Measurements from ENCODE around the gene TNRC6A. TPM values are rescaled to one million over a fixed set of nuclear protein-coding genes. Genes with fewer than 3 reads are reported as not detected.
A peak's percentile ranks its signal among the peaks of the same experiment; 100 is the strongest.

The TNRC6A gene
- total and polyA plus RNA-seq, 2 of the 13 experiments (the other 11 are each of a cell fraction or from before 2014, with no cell fraction given): 30.9 to 43.6 TPM

GRCh38 chr16:24853169-24853824 is 123.8 kb downstream of the TNRC6A start:
- FAIRE-seq (no peak), DNase-seq (ENCODE audit: low spot score) (no peak), ATAC-seq (peak; percentile 16; the same call in 1 of the 3 replicates)
- peak overlapping the region in 1 of 3 experiments; percentile 2; a peak in 1 of 6 replicates for H3K4me3 ChIP-seq (replicated peaks in 1 of 3; ENCODE audit: insufficient read depth in 1 of 3, low read depth in 2 of 3, low read length in 3 of 3)
- H3K36me3 ChIP-seq (replicated peaks in 1 of 2; ENCODE audit: control insufficient read depth in 1 of 2, insufficient read depth in 2 of 2, low read length in 2 of 2): no peaks in the 10 kb centered on the region
- ChIA-PET POLR2A (no interaction called here), CTCF (ENCODE audit: low intra/inter-chr PET ratio, low total read pairs) (no interaction called here)
- no peak overlapping the region for H2AFZ ChIP-seq (ENCODE audit: low read length)
- intact Hi-C loops (cut with micrococcal nuclease; ENCODE audit: unreplicated experiment) (no loop called here), in situ Hi-C loops (cut with HindIII; ENCODE audit: extremely low pct_ligation_motif_present, low pct_unique_long_range_greater_than_20kb) (no loop called here)
- H3K4me1 ChIP-seq (ENCODE audit: insufficient read depth, low read length): peaks cover 14% of the 10 kb centered on the region
- H3K4me2 ChIP-seq (ENCODE audit: low read depth, low read length): peak overlapping the region; percentile 38
- no peak for TF ChIP-seq IKZF5 (CRISPR knock-in tag; IDR thresholded peaks at IDR 0.05)
- peak; percentile 99 for TF ChIP-seq ZKSCAN8 (CRISPR knock-in tag; IDR thresholded peaks at IDR 0.05; ENCODE audit: borderline replicate concordance)
- no peak for TF ChIP-seq ZNF652 (CRISPR knock-in tag; IDR thresholded peaks at IDR 0.05; ENCODE audit: borderline replicate concordance, low read depth)
- no peak for TF ChIP-seq ZBTB40 (IDR thresholded peaks at IDR 0.05)
- 0 out of 2 replicates have a peak, but pooled peaks have one; percentile 16 for TF ChIP-seq ZBTB40 (CRISPR knock-in tag; IDR thresholded peaks at IDR 0.05)
- TF ChIP-seq HMG20B (CRISPR knock-in tag; conservative IDR thresholded peaks at IDR 0.05): no peak
- TF ChIP-seq RBAK (CRISPR knock-in tag; IDR thresholded peaks at IDR 0.05): no peak
- no peak for TF ChIP-seq SYNCRIP (IDR thresholded peaks at IDR 0.05; ENCODE audit: insufficient read depth, low read depth, low read length)
- TF ChIP-seq KDM2A (CRISPR knock-in tag; IDR thresholded peaks at IDR 0.05; ENCODE audit: borderline replicate concordance, low read depth): no peak
- no peaks in the 10 kb centered on the region for H3K9me3 ChIP-seq (ENCODE audit: low read length)
- H3K79me2 ChIP-seq (ENCODE audit: insufficient read depth, low read length): no peaks in the 10 kb centered on the region
- 65% methylated on average over 8 of the region's 8 CpGs for WGBS (ENCODE audit: low lambda C conversion rate)
- no peak overlapping the region for H3K27ac ChIP-seq (ENCODE audit: extremely low read length, insufficient read depth, low read length)
- no peak overlapping the region for H3K9ac ChIP-seq (ENCODE audit: insufficient read depth, low read depth, low read length)
- H3K27me3 ChIP-seq (ENCODE audit: control insufficient read depth in 1 of 2, insufficient read depth in 2 of 2, low read length in 2 of 2): no peaks in the 10 kb centered on the region
- BruUV-seq (replicated peaks): no TSS peak
- no peaks in the 10 kb centered on the region for H4K20me1 ChIP-seq (ENCODE audit: insufficient read depth, low read length)
